ENCODE results near the gene LPP.

LPP gene

DNA sequence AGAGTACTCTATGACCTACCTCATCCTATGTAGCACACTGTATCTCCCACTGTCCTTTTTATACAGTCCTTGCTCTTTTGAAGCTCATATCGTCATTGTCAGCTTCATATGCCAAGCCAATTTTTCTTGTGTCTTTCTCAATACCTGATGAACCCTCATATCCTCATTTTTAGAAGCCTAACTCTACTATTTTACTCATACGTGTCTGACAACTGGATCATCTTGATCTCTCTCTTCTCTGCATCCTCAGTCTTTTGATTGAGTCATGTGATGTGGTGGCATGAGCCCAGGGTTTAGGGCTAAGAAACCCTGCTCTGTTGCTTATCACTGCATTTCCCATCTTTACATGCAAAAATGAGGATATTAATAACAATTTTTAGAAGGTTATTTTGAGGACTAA, 352.0 kb downstream of the LPP start:
- Histone ChIP-seq H3K4me3 (replicated peaks; ENCODE audit: insufficient read depth, low read length) (no peak overlapping the region), H3K27me3 (ENCODE audit: insufficient read depth, poor library complexity, severe bottlenecking) (no peaks in the 10 kb centered on the region), H3K27ac (replicated peaks) (no peak overlapping the region)
- TF ChIP-seq POLR2AphosphoS5 (IDR thresholded peaks at IDR 0.05; ENCODE audit: low read depth): no peak
- TF ChIP-seq GABPA (IDR thresholded peaks at IDR 0.05; ENCODE audit: low read depth): no peak
- TF ChIP-seq, protein P1, sequence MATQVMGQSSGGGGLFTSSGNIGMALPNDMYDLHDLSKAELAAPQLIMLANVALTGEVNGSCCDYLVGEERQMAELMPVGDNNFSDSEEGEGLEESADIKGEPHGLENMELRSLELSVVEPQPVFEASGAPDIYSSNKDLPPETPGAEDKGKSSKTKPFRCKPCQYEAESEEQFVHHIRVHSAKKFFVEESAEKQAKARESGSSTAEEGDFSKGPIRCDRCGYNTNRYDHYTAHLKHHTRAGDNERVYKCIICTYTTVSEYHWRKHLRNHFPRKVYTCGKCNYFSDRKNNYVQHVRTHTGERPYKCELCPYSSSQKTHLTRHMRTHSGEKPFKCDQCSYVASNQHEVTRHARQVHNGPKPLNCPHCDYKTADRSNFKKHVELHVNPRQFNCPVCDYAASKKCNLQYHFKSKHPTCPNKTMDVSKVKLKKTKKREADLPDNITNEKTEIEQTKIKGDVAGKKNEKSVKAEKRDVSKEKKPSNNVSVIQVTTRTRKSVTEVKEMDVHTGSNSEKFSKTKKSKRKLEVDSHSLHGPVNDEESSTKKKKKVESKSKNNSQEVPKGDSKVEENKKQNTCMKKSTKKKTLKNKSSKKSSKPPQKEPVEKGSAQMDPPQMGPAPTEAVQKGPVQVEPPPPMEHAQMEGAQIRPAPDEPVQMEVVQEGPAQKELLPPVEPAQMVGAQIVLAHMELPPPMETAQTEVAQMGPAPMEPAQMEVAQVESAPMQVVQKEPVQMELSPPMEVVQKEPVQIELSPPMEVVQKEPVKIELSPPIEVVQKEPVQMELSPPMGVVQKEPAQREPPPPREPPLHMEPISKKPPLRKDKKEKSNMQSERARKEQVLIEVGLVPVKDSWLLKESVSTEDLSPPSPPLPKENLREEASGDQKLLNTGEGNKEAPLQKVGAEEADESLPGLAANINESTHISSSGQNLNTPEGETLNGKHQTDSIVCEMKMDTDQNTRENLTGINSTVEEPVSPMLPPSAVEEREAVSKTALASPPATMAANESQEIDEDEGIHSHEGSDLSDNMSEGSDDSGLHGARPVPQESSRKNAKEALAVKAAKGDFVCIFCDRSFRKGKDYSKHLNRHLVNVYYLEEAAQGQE (IDR thresholded peaks at IDR 0.05; ENCODE audit: insufficient replicate concordance, low read depth): no peak
- no peak for TF ChIP-seq SPI1 (IDR thresholded peaks at IDR 0.05; ENCODE audit: borderline replicate concordance, low read depth)
- DNase-seq (ENCODE audit: low read depth in 1 of 2, low spot score in 1 of 2): no peak

DNA sequence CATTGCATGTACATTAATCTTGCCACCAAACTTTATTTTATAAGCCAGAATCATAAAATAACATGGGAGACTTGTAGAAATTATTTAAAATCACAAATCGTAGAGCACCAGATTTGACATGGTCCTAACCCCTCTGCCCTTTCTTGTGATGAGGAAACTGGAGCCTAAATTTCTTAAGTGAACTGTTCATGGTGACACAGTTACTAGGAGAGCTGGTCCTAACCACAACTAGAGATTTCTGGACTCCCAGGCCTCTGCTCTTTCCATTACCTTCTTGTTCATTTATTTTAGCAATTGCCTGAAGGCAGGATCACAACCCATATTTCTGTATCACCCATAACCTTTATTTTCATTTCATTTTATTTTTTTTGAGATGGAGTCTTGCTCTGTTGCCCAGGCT, 352.5 kb downstream of the LPP start:
- H3K27ac ChIP-seq (replicated peaks): no peak overlapping the region
- no peak for TF ChIP-seq GABPA (IDR thresholded peaks at IDR 0.05; ENCODE audit: low read depth)
- no peak for DNase-seq (ENCODE audit: low read depth in 1 of 2, low spot score in 1 of 2)
- no peaks in the 10 kb centered on the region for H3K27me3 ChIP-seq (ENCODE audit: insufficient read depth, poor library complexity, severe bottlenecking)
- H3K4me3 ChIP-seq (replicated peaks; ENCODE audit: insufficient read depth, low read length): no peak overlapping the region

DNA sequence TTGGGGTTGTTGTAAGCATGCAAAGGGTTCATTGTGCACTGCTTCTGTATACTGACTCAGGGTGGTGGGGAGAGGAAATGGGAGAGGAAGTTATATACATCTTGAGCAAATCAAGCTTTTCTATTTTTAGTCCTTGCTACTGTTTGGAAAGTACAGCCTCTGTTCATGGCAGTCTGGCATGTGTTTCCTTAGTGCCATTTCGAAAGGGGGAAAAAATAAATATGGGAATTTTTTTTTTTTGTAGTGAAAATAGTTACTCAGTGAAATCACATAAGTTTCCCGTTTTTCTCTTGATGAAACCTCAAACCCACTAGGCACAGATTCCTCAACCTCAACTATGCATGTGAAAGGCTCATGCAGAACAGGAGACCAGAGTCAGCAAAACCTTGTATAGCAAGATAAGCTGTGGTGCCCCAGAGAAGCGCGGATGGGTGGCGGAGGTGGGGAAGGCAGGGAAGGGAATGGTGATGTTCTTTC, 353.3 kb downstream of the LPP start:
- H3K27ac ChIP-seq (replicated peaks): no peak overlapping the region
- H3K4me3 ChIP-seq (replicated peaks; ENCODE audit: insufficient read depth, low read length): no peak overlapping the region
- peak in 1 of 2 experiments; percentile 46 for DNase-seq (ENCODE audit: low read depth in 1 of 2, low spot score in 1 of 2)
- no peaks in the 10 kb centered on the region for H3K27me3 ChIP-seq (ENCODE audit: insufficient read depth, poor library complexity, severe bottlenecking)
- TF ChIP-seq POLR2AphosphoS5 (IDR thresholded peaks at IDR 0.05; ENCODE audit: low read depth) (no peak), SPI1 (IDR thresholded peaks at IDR 0.05; ENCODE audit: borderline replicate concordance, low read depth) (peak; percentile 63)
- TF ChIP-seq, protein P1 (IDR thresholded peaks at IDR 0.05; ENCODE audit: insufficient replicate concordance, low read depth): no peak

DNA sequence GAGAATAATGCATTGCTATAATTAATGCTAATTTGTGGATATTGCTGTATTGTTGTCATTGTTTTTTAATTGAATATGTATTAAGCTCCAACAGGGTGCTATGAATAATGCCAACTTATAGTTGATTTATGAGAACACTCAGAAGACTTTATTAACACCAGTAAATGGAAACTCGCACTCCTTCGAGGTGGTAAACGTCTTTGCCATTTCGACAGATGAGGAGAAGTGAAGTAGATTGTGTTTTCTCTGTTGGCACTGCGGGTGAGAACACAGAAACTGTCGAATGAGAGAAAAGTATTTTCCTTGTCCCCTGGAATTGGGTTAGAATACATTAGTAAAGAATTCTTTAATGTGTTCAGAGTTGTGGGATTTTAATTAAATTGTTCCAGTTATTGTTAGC, 354.5 kb downstream of the LPP start:
- no peak for TF ChIP-seq SPI1 (IDR thresholded peaks at IDR 0.05; ENCODE audit: borderline replicate concordance, low read depth)
- no peak for TF ChIP-seq POLR2AphosphoS5 (IDR thresholded peaks at IDR 0.05; ENCODE audit: low read depth)
- TF ChIP-seq GABPA (IDR thresholded peaks at IDR 0.05; ENCODE audit: low read depth): no peak
- TF ChIP-seq, protein P1 (IDR thresholded peaks at IDR 0.05; ENCODE audit: insufficient replicate concordance, low read depth): no peak
- TF ChIP-seq, protein P2, sequence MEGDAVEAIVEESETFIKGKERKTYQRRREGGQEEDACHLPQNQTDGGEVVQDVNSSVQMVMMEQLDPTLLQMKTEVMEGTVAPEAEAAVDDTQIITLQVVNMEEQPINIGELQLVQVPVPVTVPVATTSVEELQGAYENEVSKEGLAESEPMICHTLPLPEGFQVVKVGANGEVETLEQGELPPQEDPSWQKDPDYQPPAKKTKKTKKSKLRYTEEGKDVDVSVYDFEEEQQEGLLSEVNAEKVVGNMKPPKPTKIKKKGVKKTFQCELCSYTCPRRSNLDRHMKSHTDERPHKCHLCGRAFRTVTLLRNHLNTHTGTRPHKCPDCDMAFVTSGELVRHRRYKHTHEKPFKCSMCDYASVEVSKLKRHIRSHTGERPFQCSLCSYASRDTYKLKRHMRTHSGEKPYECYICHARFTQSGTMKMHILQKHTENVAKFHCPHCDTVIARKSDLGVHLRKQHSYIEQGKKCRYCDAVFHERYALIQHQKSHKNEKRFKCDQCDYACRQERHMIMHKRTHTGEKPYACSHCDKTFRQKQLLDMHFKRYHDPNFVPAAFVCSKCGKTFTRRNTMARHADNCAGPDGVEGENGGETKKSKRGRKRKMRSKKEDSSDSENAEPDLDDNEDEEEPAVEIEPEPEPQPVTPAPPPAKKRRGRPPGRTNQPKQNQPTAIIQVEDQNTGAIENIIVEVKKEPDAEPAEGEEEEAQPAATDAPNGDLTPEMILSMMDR (IDR thresholded peaks at IDR 0.05; ENCODE audit: insufficient read depth, low read length): no peak
- Histone ChIP-seq H3K27ac (replicated peaks) (no peak overlapping the region), H3K4me3 (replicated peaks; ENCODE audit: insufficient read depth, low read length) (no peak overlapping the region), H3K27me3 (ENCODE audit: insufficient read depth, poor library complexity, severe bottlenecking) (no peaks in the 10 kb centered on the region)
- DNase-seq (ENCODE audit: low read depth in 1 of 2, low spot score in 1 of 2): no peak
